Hematopoietic multipotent progenitor cell treated with erythropoietin and hydrocortisone succinate and interleukin-3 and kit ligand, for 8 days (in vitro differentiated cells): Measurements from ENCODE around the gene SOCS6.
"Not testable (repeated sequence)": the region's sequence is repeated elsewhere in the genome, so short reads cannot be mapped to it uniquely, and the experiment has no call there.

Experiments used
- DNase-seq: peaks from one replicate; pipeline ENCODE4 v3.0.0-alpha.2; 2015

Gene SOCS6

GRCh38 chr18:70288851-70289328 is at the start of gene SOCS6:
Gene SOCS6 (plus strand): TSS chr18:70289045. CDS start chr18:70324669, 35,624 bp downstream.
- peak; percentile 46 for DNase-seq

DNA sequence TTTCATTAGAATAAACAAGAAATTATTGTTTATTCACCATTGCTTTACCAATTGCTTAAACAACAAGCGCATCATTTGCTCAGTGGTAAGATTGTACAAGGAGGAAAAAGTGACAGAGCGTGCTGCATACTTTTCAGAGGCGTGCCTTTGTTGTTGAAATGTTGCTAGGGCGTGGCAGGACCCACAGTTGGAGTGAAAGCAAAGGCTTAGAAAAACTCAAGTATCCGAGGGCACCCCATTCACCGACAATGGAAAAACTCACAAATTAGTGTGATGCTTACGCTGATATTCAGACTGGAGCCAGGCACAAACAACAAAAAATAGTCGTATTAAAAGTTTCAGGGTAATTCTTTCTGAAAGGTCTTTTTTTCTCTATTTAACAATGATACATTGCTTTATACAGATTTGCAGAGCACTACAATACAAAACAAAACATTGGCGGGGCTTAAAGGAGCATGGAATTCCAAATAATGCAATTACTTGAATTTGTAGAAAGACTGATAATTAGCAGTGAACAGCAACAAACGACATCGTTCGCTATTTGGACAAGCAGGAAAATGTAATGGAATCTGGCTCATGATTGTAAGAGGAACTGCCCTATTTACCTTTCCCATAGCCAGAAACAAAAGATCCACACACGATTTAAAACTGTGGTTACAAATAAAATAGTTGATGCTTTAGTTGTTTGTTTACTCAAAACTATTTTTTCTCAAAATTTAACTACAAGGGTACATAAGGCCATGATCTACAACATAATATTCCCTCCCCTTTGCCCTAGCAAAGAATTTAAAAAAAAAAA is 45.5 kb upstream of the SOCS6 start:
- DNase-seq = no peak

DNA sequence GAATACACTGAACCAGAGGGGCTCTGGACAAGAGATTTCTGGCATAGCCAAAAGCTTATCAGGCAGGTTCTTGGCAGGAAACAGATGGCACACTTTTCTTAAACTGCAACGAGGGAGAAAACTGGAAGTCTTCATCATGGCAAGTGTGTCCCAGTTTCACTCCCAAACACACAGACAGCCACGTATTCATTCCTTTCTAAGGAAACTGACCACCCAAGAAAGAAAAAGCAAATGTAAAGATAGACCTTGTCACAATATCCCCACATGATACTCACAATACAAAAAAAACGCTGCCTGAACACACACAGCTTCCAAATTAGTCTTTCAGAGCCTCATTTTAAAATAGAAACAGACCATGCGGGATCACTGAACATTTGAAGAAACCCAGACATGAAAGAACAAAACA is 42.8 kb upstream of the SOCS6 start:
- DNase-seq = peak; percentile 20

DNA sequence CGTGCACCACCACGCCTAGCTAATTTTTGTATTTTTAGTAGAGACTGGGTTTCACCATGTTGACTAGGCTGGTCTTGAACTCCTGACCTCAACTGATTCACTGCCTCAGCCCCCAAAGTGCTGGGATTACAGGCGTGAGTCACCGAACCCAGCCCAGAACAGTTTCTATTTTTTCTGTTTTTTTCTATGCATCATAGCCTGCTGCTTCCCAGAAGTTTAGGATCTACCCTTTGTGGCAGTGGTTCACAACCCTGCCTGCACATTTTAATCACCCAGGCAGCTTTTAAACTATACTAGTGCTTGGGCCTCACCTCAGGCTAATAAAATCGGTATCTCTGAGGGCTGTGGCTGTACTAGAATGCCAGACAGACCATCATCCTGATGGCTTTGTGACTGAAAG is 39.7 kb upstream of the SOCS6 start:
- DNase-seq = no peak

- DNase-seq = not testable (repeated sequence)
Measured at GRCh38 chr18:70249861-70250260, 39.0 kb upstream of the SOCS6 start.

DNA sequence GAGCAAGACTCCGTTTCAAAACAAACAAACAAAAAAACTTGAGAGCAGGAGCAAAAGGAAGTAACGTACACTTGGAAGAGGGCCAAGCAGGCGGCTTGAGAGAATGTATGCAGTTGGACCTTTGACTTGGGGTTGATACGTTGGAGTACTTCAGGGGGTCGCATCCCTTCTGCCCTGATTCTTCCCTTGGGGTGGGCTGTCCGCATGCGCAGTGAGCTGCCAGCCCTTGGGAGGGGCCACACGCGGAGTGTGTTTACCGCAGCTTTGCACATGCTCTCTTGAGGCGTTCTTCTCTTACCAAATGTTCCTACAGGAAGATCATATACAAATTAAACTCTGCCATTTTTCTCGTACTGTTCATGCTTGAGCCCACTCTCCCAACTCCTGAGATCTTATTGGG is 38.1 kb upstream of the SOCS6 start:
- DNase-seq = no peak

DNA sequence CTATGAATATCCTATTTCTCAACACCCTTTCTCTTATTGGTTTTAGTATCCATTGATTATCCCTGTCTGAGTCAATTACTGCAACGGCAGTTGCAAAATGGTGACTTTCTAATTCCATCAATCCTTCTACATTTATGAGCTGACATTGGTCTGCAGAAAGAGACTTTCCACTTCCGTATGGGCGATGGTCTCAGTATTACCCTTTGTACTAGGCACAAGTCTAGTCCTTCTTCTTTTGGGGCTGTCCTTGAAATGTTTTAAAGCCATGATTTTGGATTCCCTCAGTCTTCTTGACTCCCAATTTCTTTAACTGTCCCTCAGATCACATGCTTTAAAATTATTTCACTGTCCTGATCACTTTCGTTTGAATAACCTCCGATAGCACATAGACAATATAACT is 32.7 kb upstream of the SOCS6 start:
- DNase-seq = no peak

DNA sequence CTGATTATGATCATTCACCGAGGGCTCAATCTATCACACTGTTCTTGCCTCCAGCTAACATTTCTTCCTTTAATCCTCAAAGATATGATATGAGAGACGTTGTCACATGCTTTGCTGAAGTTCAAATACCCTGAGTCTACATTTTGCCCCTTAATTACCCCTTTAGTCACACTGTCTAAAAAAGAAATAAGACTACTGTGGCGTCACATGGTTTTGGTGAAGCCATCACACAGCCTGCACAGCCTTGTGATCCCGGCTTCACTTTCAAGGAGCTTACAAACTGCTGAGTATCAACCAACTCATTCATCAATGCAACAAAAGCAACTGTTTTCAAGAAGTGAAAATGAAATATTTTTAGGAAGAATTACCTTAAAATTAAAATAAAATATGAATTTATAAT is 31.9 kb upstream of the SOCS6 start:
- DNase-seq = no peak

GRCh38 chr18:70258243-70258642 is 30.6 kb upstream of the SOCS6 start:
- DNase-seq = no peak

DNA sequence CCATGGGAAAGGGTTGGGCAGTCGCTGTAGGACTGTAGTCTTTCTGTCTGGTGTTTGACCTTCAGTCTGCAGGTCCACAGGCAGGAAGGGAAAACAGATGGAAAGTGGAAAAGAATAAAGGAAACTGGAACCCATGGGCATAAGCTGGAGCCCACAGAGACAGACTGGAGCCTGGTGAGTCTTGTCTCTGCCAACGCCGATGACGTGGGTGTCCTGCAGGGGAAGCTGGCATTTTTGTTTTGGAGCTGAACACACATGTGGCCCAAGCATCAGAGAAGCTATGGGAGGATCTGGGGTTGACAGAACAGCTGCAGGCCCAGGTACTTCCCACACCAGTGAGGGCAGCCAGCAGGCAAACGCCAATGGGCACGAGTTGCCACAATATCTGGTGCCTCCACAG is 28.2 kb upstream of the SOCS6 start:
- no peak for DNase-seq

GRCh38 chr18:70261141-70261788 is 27.6 kb upstream of the SOCS6 start:
- DNase-seq = no peak

DNA sequence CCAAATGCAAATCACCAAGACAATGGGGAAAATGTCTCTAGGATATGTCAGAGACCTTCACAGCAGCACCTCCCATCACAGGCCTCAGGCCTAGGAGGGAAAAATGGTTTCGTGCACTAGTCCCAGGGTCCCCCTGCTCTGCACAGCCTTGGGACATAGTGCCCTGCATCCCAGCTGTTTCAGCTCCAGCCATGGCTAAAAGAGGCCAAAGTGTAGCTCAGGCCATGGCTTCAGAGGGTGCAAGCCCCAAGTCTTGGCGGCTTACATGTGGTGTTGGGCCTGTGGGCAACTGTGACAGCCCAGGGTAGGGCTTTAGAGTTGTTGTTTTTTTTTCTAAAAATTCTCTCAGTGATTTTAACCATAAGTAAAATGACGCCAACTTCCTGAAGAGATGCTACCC is 25.5 kb upstream of the SOCS6 start:
- no peak for DNase-seq

GRCh38 chr18:70271742-70272141 is 17.1 kb upstream of the SOCS6 start:
- DNase-seq = no peak

DNA sequence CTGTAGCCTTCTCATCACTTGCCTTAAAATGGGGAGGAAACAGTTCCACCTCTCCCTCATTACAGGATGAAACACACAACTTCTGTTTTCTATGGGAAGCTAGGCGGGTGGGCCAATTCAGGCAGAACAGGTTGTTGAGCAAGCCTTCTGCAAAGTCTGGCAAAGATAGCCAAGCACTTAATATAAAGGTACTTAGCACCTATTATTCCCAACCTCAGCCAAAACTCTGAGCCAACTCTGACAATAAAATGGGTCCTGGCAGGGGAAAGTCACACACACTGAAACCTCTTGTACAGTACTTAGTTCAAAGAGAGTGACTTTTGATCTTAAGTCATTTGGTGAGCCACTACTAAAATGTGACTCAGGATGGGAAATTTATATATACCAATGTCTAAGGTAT is 15.8 kb upstream of the SOCS6 start:
- DNase-seq = no peak

GRCh38 chr18:70276416-70277191 is 12.2 kb upstream of the SOCS6 start:
- DNase-seq = no peak

DNA sequence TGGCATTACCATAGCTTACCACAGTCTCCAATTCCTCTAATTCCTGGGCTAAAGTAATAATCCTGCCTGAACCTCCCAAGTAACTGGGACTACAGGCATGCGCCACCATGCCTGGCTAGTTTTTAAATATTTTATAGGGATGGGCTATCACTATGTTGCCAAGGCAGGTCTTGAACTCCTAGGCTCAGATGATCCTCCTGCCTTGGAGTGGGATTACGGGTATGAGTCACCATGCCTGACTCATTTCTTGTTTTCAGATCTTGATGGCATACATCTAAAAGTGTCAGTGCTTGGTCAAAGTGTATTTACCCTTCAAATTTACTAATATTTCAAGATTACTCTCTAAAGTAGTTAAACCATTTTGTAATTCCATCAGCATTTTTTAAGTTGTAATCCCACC is 9.4 kb upstream of the SOCS6 start:
- no peak for DNase-seq

GRCh38 chr18:70280007-70280925 is 8.6 kb upstream of the SOCS6 start:
- peak; percentile 95 for DNase-seq

DNA sequence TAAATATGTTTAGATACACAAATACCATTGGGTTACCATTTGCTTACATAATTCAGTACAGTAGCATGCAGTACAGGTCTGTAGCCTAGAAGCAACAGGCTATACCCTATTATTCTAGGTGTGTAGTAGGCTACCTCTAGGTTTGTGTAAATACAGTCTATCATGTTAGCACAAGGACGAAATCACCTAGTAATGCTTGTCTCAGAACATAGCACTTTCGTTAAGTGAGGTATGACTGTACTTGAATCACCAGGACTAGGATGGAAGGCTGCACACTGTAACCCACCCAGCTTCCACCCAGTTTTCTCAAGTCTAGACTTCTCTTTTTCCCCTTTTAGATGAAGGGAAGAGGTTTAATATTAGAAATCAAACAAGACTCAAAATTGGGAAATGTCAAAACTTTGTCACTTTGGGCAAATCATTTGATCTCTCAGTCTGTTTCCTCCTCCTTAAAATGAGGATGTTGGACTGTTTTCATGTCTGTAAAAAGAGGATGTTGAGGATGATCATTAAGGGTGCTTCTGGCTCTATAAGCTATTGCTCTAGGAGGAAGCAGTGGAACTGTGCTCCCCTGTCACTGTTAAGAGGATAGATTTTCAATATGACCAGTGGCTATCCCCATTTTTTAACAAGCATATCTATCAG is 3.7 kb upstream of the SOCS6 start:
- no peak for DNase-seq

GRCh38 chr18:70287731-70288130 is 1.1 kb upstream of the SOCS6 start:
- DNase-seq = no peak

DNA sequence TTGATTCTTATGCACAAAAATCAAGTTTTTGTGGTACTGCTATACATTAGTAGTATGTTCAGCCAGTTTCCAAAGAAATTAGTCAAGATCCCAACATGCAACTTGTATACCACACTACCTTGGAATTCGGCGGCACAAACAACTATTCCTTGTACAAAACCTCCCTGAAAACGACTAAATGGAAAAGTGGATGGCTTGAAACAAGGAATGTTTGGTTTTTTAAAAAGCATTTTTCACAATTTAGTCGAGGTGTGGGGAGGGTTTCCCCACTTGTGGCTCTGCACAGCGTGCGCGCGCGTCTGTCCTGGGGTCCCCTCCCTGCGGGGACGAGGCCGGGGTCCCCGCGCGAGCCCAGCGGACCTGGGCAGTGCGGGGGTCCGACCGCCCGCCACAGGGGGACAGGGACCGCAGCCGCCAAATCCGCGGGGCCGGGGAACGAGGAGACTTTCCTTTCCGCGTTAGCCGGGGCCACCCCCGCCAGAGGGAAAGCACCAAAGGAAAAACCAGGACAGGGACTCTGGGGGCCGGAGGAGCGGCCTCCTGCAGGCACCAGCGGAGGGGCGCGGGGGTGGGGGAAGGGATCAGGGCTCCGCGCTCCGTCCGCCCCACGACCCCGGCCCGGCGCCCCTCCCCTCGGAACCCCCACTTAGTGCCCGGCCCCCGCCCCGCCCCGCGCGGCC is 534 bp upstream of the SOCS6 start:
- DNase-seq = no peak
